Endothelial cell of umbilical vein (primary cell): Measurements from ENCODE around the gene MAST1. TPM values are rescaled to one million over a fixed set of nuclear protein-coding genes. Genes with fewer than 3 reads are reported as not detected.

Experiments
- BruUV-seq: library from RNA; stranded (reverse); fragments of 400-500 nt; replicated peaks from 2 replicates; lab custom pipeline; 2021; lab: Mats Ljungman, UMichigan
- CTCF ChIA-PET: fragments of 300-600, 350-600 bp; sonication (Branson Sonifier 250); formaldehyde crosslinking; loops from one replicate; lab custom pipeline; 2021; ENCODE audit warnings: antibody characterized with exemption, inconsistent platforms; lab: Charles Lee
- POLR2A ChIA-PET: fragments of 300-600, 350-600 bp; sonication (Branson Sonifier 250); formaldehyde crosslinking; loops from one replicate; lab custom pipeline; 2021; ENCODE audit warnings: antibody characterized with exemption, inconsistent platforms; lab: Charles Lee
- DNase-seq: peaks from one replicate; pipeline ENCODE4 v3.0.0-alpha.2; 2011; ENCODE audit warnings: low read depth, low spot score
- FAIRE-seq: peaks from 2 replicates; lab custom pipeline; 2011; peaks lifted over from hg19 to GRCh38; lab: Jason Lieb, UNC
- H2AFZ ChIP-seq: 2 replicates; pipeline ENCODE4 v1.6.0; 2012; ENCODE audit warnings: low read depth, low read length, control low read depth, inconsistent platforms
- H3K27ac ChIP-seq: 2 replicates; pipeline ENCODE4 v1.5.1; 2011; ENCODE audit warnings: low read depth, mild to moderate bottlenecking, control low read depth, low read length, moderate library complexity; ENCODE audit not compliant: insufficient read depth
- H3K27me3 ChIP-seq, 2 experiments: 2 replicates each; pipeline versions ENCODE4 v1.6.0 to v1.6.1; 2011; ENCODE audit warnings: low read length in 2 of 2, mixed read lengths in 1 of 2; ENCODE audit not compliant: control insufficient read depth in 2 of 2, insufficient read depth in 2 of 2
- H3K36me3 ChIP-seq, 2 experiments: 2 replicates in 1 of 2; 3 replicates in 1 of 2; pipeline ENCODE4 v1.5.1; 2011; ENCODE audit warnings: low read length in 2 of 2, mild to moderate bottlenecking in 1 of 2, moderate library complexity in 1 of 2; ENCODE audit not compliant: control insufficient read depth in 2 of 2, insufficient read depth in 2 of 2; ENCODE audit errors: extremely low read depth in 1 of 2
- H3K4me1 ChIP-seq: 3 replicates; pipeline ENCODE4 v1.5.1; 2011; ENCODE audit warnings: mild to moderate bottlenecking, low read length; ENCODE audit not compliant: control insufficient read depth, insufficient read depth; ENCODE audit errors: extremely low read depth
- H3K4me2 ChIP-seq: 2 replicates; pipeline ENCODE4 v1.6.1; 2011; ENCODE audit warnings: low read length, control low read depth, mixed read lengths; ENCODE audit not compliant: insufficient read depth
- H3K4me3 ChIP-seq, 3 experiments: fragments of 200-600 bp in 1 of 3; sonication (generic), shearing (Covaris generic) in 1 of 3; replicated peaks in 1 of 3; 2 replicates each; pipeline ENCODE4 v1.5.1; 2011 to 2016; ENCODE audit warnings: control low read depth in 3 of 3, low read length in 3 of 3, mild to moderate bottlenecking in 2 of 3, inconsistent platforms in 1 of 3, low read depth in 1 of 3, moderate library complexity in 1 of 3; ENCODE audit not compliant: insufficient read depth in 1 of 3
- H3K79me2 ChIP-seq: 2 replicates; pipeline ENCODE4 v1.6.0; 2012; ENCODE audit warnings: low read length, inconsistent platforms; ENCODE audit not compliant: control insufficient read depth, insufficient read depth
- H3K9ac ChIP-seq: replicated peaks from 2 replicates; pipeline ENCODE3; 2011; ENCODE audit warnings: low read length, control low read depth; ENCODE audit not compliant: insufficient read depth; ENCODE audit errors: extremely low read depth
- H3K9me1 ChIP-seq: replicated peaks from 3 replicates; pipeline ENCODE4 v1.6.0; 2011; ENCODE audit warnings: mild to moderate bottlenecking, low read length; ENCODE audit not compliant: control insufficient read depth, insufficient read depth; ENCODE audit errors: extremely low read depth
- H3K9me3 ChIP-seq: replicated peaks from 2 replicates; pipeline ENCODE4 v1.5.1; 2012; ENCODE audit warnings: low read length, inconsistent platforms; ENCODE audit not compliant: control insufficient read depth, insufficient read depth
- H4K20me1 ChIP-seq: replicated peaks from 2 replicates; pipeline ENCODE3; 2011; ENCODE audit warnings: mild to moderate bottlenecking, low read length; ENCODE audit not compliant: control insufficient read depth, insufficient read depth; ENCODE audit errors: extremely low read depth
- CTCF ChIP-seq, 2 donors: IDR thresholded peaks; 1 replicate in 1 of 2; 2 replicates in 1 of 2; pipeline ENCODE4 v1.5.1; 2011; ENCODE audit warnings: low read length in 2 of 2, mild to moderate bottlenecking in 2 of 2, moderate library complexity in 2 of 2, control low read depth in 1 of 2, inconsistent platforms in 1 of 2, low read depth in 1 of 2; ENCODE audit not compliant: insufficient read depth in 1 of 2; ENCODE audit errors: extremely low read depth in 1 of 2
- EZH2 ChIP-seq: IDR thresholded peaks from 2 replicates; pipeline ENCODE4 v1.6.1; 2012; ENCODE audit warnings: borderline replicate concordance, low read depth, mild to moderate bottlenecking, moderate library complexity, low read length, inconsistent platforms; ENCODE audit not compliant: severe bottlenecking
- FOS ChIP-seq: IDR thresholded peaks from 2 replicates; pipeline ENCODE4 v1.6.1; 2011; ENCODE audit warnings: mild to moderate bottlenecking, low read length, moderate library complexity, borderline replicate concordance; ENCODE audit not compliant: insufficient read depth
- GATA2 ChIP-seq: IDR thresholded peaks from 2 replicates; pipeline ENCODE4 v1.7.0; 2011; ENCODE audit warnings: low read depth, mild to moderate bottlenecking, moderate library complexity, mixed read lengths, low read length; ENCODE audit not compliant: insufficient read length, insufficient read depth
- JUN ChIP-seq: IDR thresholded peaks from 2 replicates; pipeline ENCODE4 v1.6.1; 2011; ENCODE audit warnings: borderline replicate concordance, low read depth; ENCODE audit not compliant: insufficient read length, insufficient read depth
- MAX ChIP-seq: IDR thresholded peaks from 2 replicates; pipeline ENCODE4 v1.6.1; 2011; ENCODE audit not compliant: insufficient read depth, insufficient read length
- MYC ChIP-seq: IDR thresholded peaks from one replicate; pipeline ENCODE4 v1.6.1; 2011; ENCODE audit warnings: mild to moderate bottlenecking, low read depth, low read length
- POLR2A ChIP-seq: IDR thresholded peaks from 2 replicates; pipeline ENCODE4 v1.6.1; 2012; ENCODE audit warnings: low read depth, mild to moderate bottlenecking, control low read depth, low read length
- POLR2AphosphoS5 ChIP-seq: IDR thresholded peaks from 2 replicates; pipeline ENCODE4 v1.6.1; 2012; ENCODE audit warnings: low read depth, mild to moderate bottlenecking, control low read depth, low read length, moderate library complexity; ENCODE audit not compliant: insufficient read depth
- dilution Hi-C: fragments of 300-500 bp; cut with MboI; formaldehyde crosslinking; loops from one replicate; pipeline ENCODE4 v1.15.0; 2019; ENCODE audit warnings: low sequenced_read_pairs; ENCODE audit not compliant: extremely low pct_ligation_motif_present
- intact Hi-C: fragments of 100-400 bp; cut with micrococcal nuclease; formaldehyde crosslinking; loops from one replicate; pipeline ENCODE4 v1.10.0; 2022
- polyA plus RNA-seq, 4 experiments: library from polyadenylated mRNA; depleted of rRNA in 3 of 4; stranded (reverse) in 3 of 4; unstranded in 1 of 4; fragments of >200 nt; gene quantifications; 2 replicates each; pipeline versions ENCODE4 v1.2.1 to v1.2.3, GENCODE V29; 2011 to 2012; ENCODE audit warnings: missing spikeins in 1 of 4
- total RNA-seq: library from RNA; stranded (reverse); gene quantifications from 2 replicates; pipeline ENCODE4 v1.2.3, GENCODE V29; 2021

The MAST1 gene
- total and polyA plus RNA-seq, 2 donors (not counting 3 experiments of a cell fraction or from before 2014, with no cell fraction given) = 0.13 to 0.46 TPM

GRCh38 chr19:12864721-12865715 is 26.7 kb downstream of the MAST1 start:
- BruUV-seq = no TSS peak

More at GRCh38 chr19:12864721-12865715, 26.7 kb downstream of the MAST1 start:
- POLR2A ChIA-PET = interaction anchor here (0.7 kb wide), 1 partner anchor 53 kb away, joined by 3 read pairs; no protein-coding TSS in a partner anchor
- H3K27ac ChIP-seq = no peak overlapping the region
- dilution Hi-C loops (no loop called here), intact Hi-C loops (no loop called here)
- no peaks in the 10 kb centered on the region for H3K9me3 ChIP-seq
- CTCF ChIA-PET = interaction anchor here (1.0 to 2.2 kb wide), 3 partner anchors 17 to 105 kb away, joined by 3 to 12 read pairs (median 5); no protein-coding TSS in a partner anchor
- H2AFZ ChIP-seq = no peak overlapping the region
- H3K4me3 ChIP-seq = no peak overlapping the region
- H3K27me3 ChIP-seq = no peaks in the 10 kb centered on the region
- H3K9ac ChIP-seq = no peak overlapping the region
- no peak for DNase-seq
- no peaks in the 10 kb centered on the region for H3K36me3 ChIP-seq
- no peaks in the 10 kb centered on the region for H4K20me1 ChIP-seq
- FAIRE-seq = no peak
- TF ChIP-seq GATA2 (no peak), POLR2A (no peak), EZH2 (no peak), FOS (no peak), JUN (no peak), POLR2AphosphoS5 (no peak), MYC (no peak), MAX (no peak), CTCF (IDR thresholded peaks at IDR 0.05; ENCODE audit: extremely low read depth in 1 of 2, insufficient read depth in 1 of 2, low read depth in 1 of 2, low read length in 2 of 2) (no peak)
- no peaks in the 10 kb centered on the region for H3K9me1 ChIP-seq
- H3K79me2 ChIP-seq = no peaks in the 10 kb centered on the region
- H3K4me1 ChIP-seq = peaks cover 2% of the 10 kb centered on the region
- no peak overlapping the region for H3K4me2 ChIP-seq
